K562 (cell line): ENCODE measurements around the gene WDR91. TPM values are rescaled to one million over a fixed set of nuclear protein-coding genes. Genes with fewer than 3 reads are reported as not detected.
A peak's percentile ranks its signal among the peaks of the same experiment; 100 is the strongest.

Source experiments
- ATAC-seq: fragments of 200-7000 bp; cut with Tn5 transposase; 3 replicates; pipeline ENCODE4 v1.9.1; 2020; ENCODE audit warnings: moderate library complexity
- BruUV-seq: library from RNA; stranded (reverse); fragments of 400-500 nt; replicated peaks from 2 replicates; lab custom pipeline; 2021; lab: Mats Ljungman, UMichigan
- CTCF ChIA-PET: fragments of 300-600 bp; formaldehyde crosslinking; extraction: SDS; loops from one replicate; lab custom pipeline; 2021; ENCODE audit warnings: low intra/inter-chr PET ratio; lab: Yijun Ruan, JAX
- POLR2A ChIA-PET: fragments of 300-600, 350-650 bp; sonication (Branson Sonifier 250); formaldehyde crosslinking; extraction: SDS; loops from one replicate; lab custom pipeline; 2021; ENCODE audit warnings: antibody characterized with exemption, inconsistent platforms; lab: Yijun Ruan, JAX
- DNase-seq, 4 experiments: peaks; one replicate each; pipeline versions ENCODE4 v3.0.0 to v3.0.0-alpha.2; 2011 to 2018; ENCODE audit warnings: low spot score in 3 of 4, mixed read lengths in 3 of 4; ENCODE audit errors: extremely low read depth in 1 of 4
- FAIRE-seq: peaks from 2 replicates; lab custom pipeline; 2011; peaks lifted over from hg19 to GRCh38; lab: Jason Lieb, UNC
- H2AFZ ChIP-seq: 2 replicates; pipeline ENCODE4 v1.6.0; 2011; ENCODE audit warnings: low read depth, low read length, control low read depth, inconsistent platforms
- H3K27ac ChIP-seq: fragments of 200-600 bp; 3 replicates; pipeline ENCODE4 v1.8.0; 2011; ENCODE audit warnings: low read depth, mild to moderate bottlenecking, control low read depth, inconsistent platforms, low read length, moderate library complexity, mixed read lengths; ENCODE audit errors: extremely low read depth
- H3K27me3 ChIP-seq, 2 experiments: fragments of 300-600 bp in 1 of 2; 2 replicates in 1 of 2; 3 replicates in 1 of 2; pipeline versions ENCODE4 v1.6.0 to v1.8.0; 2011; ENCODE audit warnings: inconsistent platforms in 2 of 2, low read length in 2 of 2, mild to moderate bottlenecking in 1 of 2, mixed read lengths in 1 of 2, moderate library complexity in 1 of 2; ENCODE audit not compliant: control insufficient read depth in 2 of 2, insufficient read depth in 2 of 2
- H3K36me3 ChIP-seq: fragments of 300-600 bp; 3 replicates; pipeline ENCODE4 v1.8.0; 2011; ENCODE audit warnings: mild to moderate bottlenecking, low read length, inconsistent platforms; ENCODE audit not compliant: control insufficient read depth, insufficient read depth
- H3K4me1 ChIP-seq, 2 experiments: fragments of 200-600 bp in 1 of 2; replicated peaks in 1 of 2; 2 replicates in 1 of 2; 3 replicates in 1 of 2; pipeline versions ENCODE4 v1.5.1 to v1.8.0; 2011; ENCODE audit warnings: inconsistent platforms in 2 of 2, low read length in 2 of 2, mild to moderate bottlenecking in 1 of 2, mixed read lengths in 1 of 2, moderate library complexity in 1 of 2; ENCODE audit not compliant: control insufficient read depth in 2 of 2, insufficient read depth in 2 of 2
- H3K4me2 ChIP-seq: 2 replicates; pipeline ENCODE4 v1.6.1; 2011; ENCODE audit warnings: low read length, control low read depth, inconsistent platforms, mixed read lengths; ENCODE audit not compliant: insufficient read depth
- H3K4me3 ChIP-seq: fragments of 200-600 bp; sonication (generic), shearing (Covaris generic); 2 replicates; pipeline ENCODE4 v1.5.1; 2016; ENCODE audit warnings: control low read depth, inconsistent platforms
- H3K79me2 ChIP-seq: fragments of 200-600 bp; 3 replicates; pipeline ENCODE4 v1.8.0; 2011; ENCODE audit warnings: low read length, inconsistent platforms; ENCODE audit not compliant: control insufficient read depth, insufficient read depth
- H3K9ac ChIP-seq, 2 experiments: 2 replicates each; pipeline versions ENCODE4 v1.6.0 to v1.6.1; 2011; ENCODE audit warnings: low read depth in 2 of 2, low read length in 2 of 2, control low read depth in 1 of 2, inconsistent platforms in 1 of 2, mild to moderate bottlenecking in 1 of 2, mixed read lengths in 1 of 2; ENCODE audit not compliant: insufficient read depth in 1 of 2
- H3K9me1 ChIP-seq: one replicate; pipeline ENCODE4 v1.6.0; 2011; ENCODE audit warnings: inconsistent platforms, mild to moderate bottlenecking, low read length, moderate library complexity; ENCODE audit not compliant: control insufficient read depth, insufficient read depth
- H3K9me3 ChIP-seq: replicated peaks from 2 replicates; pipeline ENCODE4 v1.5.1; 2011; ENCODE audit warnings: low read depth, low read length, inconsistent platforms; ENCODE audit not compliant: control insufficient read depth, insufficient read depth
- H4K20me1 ChIP-seq: replicated peaks from 2 replicates; pipeline ENCODE4 v1.6.1; 2011; ENCODE audit warnings: low read length, inconsistent platforms, mixed read lengths; ENCODE audit not compliant: control insufficient read depth, insufficient read depth
- CBX3 ChIP-seq, 2 experiments: IDR thresholded peaks; 1 replicate in 1 of 2; 2 replicates in 1 of 2; pipeline ENCODE4 v1.6.1; 2012; ENCODE audit warnings: inconsistent platforms in 2 of 2, low read length in 2 of 2, borderline replicate concordance in 1 of 2, control low read depth in 1 of 2
- COPS2 ChIP-seq: fragments of 450-650 bp; conservative IDR thresholded peaks from 2 replicates; pipeline ENCODE4 v1.6.1; 2016; ENCODE audit warnings: mild to moderate bottlenecking, moderate library complexity
- EGR1 ChIP-seq: fragments of 450-650 bp; conservative IDR thresholded peaks from 2 replicates; pipeline ENCODE4 v1.6.1; 2017; ENCODE audit warnings: mild to moderate bottlenecking
- STAT5B ChIP-seq: fragments of 250-450 bp; sonication (Bioruptor Pico); IDR thresholded peaks from 2 replicates; pipeline ENCODE4 v1.8.0; 2021; ENCODE audit warnings: mild to moderate bottlenecking, inconsistent platforms
- STAT6 ChIP-seq: sonication (generic); formaldehyde crosslinking; IDR thresholded peaks from 2 replicates; pipeline ENCODE4 v1.8.1; 2023; ENCODE audit warnings: mild to moderate bottlenecking, missing genetic modification reagents
- YY1 ChIP-seq, 3 experiments: IDR thresholded peaks; 2 replicates each; pipeline ENCODE4 v1.6.1; 2011; ENCODE audit warnings: low read length in 2 of 3, mild to moderate bottlenecking in 2 of 3, moderate library complexity in 2 of 3, borderline replicate concordance in 1 of 3, control low read depth in 1 of 3, low read depth in 1 of 3; ENCODE audit not compliant: insufficient read depth in 3 of 3, insufficient replicate concordance in 2 of 3, control insufficient read depth in 1 of 3, insufficient read length in 1 of 3; ENCODE audit errors: extremely low read depth in 1 of 3
- WGBS: fragments of 100-300 bp; shearing (Covaris generic); methylation state at CpG from one replicate; pipeline ENCODE4 v1.1.6; 2016; ENCODE audit warnings: low coverage, mixed read lengths; ENCODE audit not compliant: insufficient coverage; ENCODE audit errors: missing lambda C conversion rate; 5-methylcytosine and 5-hydroxymethylcytosine counted together
- in situ Hi-C: fragments of 300-500 bp; cut with MboI; formaldehyde crosslinking; loops from 4 replicates; pipeline ENCODE4 v1.15.0; 2018; ENCODE audit warnings: inconsistent platforms, mixed read lengths
- intact Hi-C: fragments of 100-400 bp; cut with micrococcal nuclease; formaldehyde crosslinking; loops from 2 replicates; pipeline ENCODE4 v1.14.2; 2022
- polyA plus RNA-seq, 8 experiments: library from polyadenylated mRNA; depleted of rRNA in 4 of 8; stranded (reverse) in 5 of 8; unstranded in 3 of 8; fragments of >200 nt; fragmentation: Nextera tagmentation in 2 of 8; fragmentation: Illumina TruSeq in 1 of 8; extraction: Ambion mirVana in 2 of 8; extraction: Trizol in 1 of 8; gene quantifications; 2 replicates each; pipeline versions ENCODE4 v1.2.1 to v1.2.3, GENCODE V29; 2011 to 2014; ENCODE audit warnings: inconsistent platforms in 1 of 8, missing spikeins in 1 of 8
- total RNA-seq, 7 experiments: library from RNA; depleted of rRNA in 6 of 7; stranded (reverse); fragments of >200 nt in 6 of 7; fragmentation: Illumina TruSeq in 2 of 7; extraction: Trizol in 2 of 7; gene quantifications; 2 replicates each; pipeline versions ENCODE4 v1.2.1 to v1.2.3, GENCODE V29; 2011 to 2021; ENCODE audit warnings: low replicate concordance in 1 of 7

The WDR91 gene
- total and polyA plus RNA-seq, 9 of the 15 experiments (the other 6 are each of a cell fraction or from before 2014, with no cell fraction given) = 1.9 to 18.2 (median 9.8) TPM

GRCh38 chr7:135181929-135182678 lies 29.2 kb downstream of the WDR91 start:
- H3K79me2 ChIP-seq = no peaks in the 10 kb centered on the region
- ChIA-PET POLR2A (interaction anchor here (1.0 to 1.1 kb wide), 2 partner anchors 17 to 480 kb away, joined by 3 to 4 read pairs; partner anchors contain the start of gene STMP1), CTCF (no interaction called here)
- H3K27ac ChIP-seq = no peak overlapping the region
- H2AFZ ChIP-seq = no peak overlapping the region
- no peak for DNase-seq
- 62% methylated on average over 31 of the region's 31 CpGs for WGBS
- H3K4me2 ChIP-seq = no peak overlapping the region
- H3K9me3 ChIP-seq = peaks cover 20% of the 10 kb centered on the region
- H3K9ac ChIP-seq = no peak overlapping the region
- peaks cover 6 to 10% of the 10 kb centered on the region in 2 experiments; a peak in 4 of 5 replicates for H3K4me1 ChIP-seq
- no peaks in the 10 kb centered on the region for H3K27me3 ChIP-seq
- H3K9me1 ChIP-seq = no peaks in the 10 kb centered on the region
- no TSS peak for BruUV-seq
- H4K20me1 ChIP-seq = no peaks in the 10 kb centered on the region
- no peak for FAIRE-seq
- in situ Hi-C loops (no loop called here), intact Hi-C loops (no loop called here)
- ATAC-seq = no peak
- peaks cover 12% of the 10 kb centered on the region; the same call in 2 of the 3 replicates for H3K36me3 ChIP-seq
- H3K4me3 ChIP-seq = no peak overlapping the region
- TF ChIP-seq STAT5B (CRISPR knock-in tag) (no peak), EGR1 (0 out of 2 replicates have a peak, but pooled peaks have one; percentile 6), CBX3 (IDR thresholded peaks at IDR 0.05; ENCODE audit: borderline replicate concordance in 1 of 2, low read length in 2 of 2) (peak in 1 of 2 experiments; percentile 93; a peak in 1 of 3 replicates), STAT6 (CRISPR knock-in tag) (no peak), COPS2 (no peak), YY1 (IDR thresholded peaks at IDR 0.05; ENCODE audit: borderline replicate concordance in 1 of 3, control insufficient read depth in 1 of 3, extremely low read depth in 1 of 3, insufficient read depth in 3 of 3, insufficient read length in 1 of 3, insufficient replicate concordance in 2 of 3, low read depth in 1 of 3, low read length in 2 of 3) (no peak)
